HG03442 (cell line): ENCODE results near the gene ZNF236.
"Not testable (repeated sequence)": the region's sequence is repeated elsewhere in the genome, so short reads cannot be mapped to it uniquely, and the experiment has no call there.

Experiments used
- ATAC-seq: cut with Tn5 transposase; IDR thresholded peaks from one replicate; pipeline ENCODE4 v1.9.1; 2021; ENCODE audit warnings: mild to moderate bottlenecking, moderate library complexity; ENCODE audit not compliant: unreplicated experiment

The ZNF236 gene

DNA sequence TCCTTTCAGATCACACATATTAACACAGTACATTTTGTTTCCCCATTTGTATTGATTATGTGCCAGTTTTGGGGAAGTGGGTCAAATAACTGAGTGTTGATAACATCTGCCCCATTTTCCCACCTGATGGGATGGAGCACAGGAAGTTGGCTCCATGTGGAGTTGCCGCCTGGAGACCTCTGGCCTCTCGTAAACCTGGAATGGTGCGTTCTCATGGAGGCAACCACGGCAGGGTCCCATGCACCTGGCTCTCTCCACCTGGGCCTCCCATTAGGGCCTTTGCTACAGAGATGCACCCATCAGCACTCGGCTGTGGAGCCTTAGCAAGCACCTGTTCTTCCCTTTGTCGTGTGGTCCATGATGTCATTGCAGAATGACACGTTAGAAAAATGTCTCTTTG, 179.6 kb downstream of the ZNF236 start:
- no peak for ATAC-seq

- no peak for ATAC-seq
Measured at GRCh38 chr18:77002496-77002895, 180.1 kb downstream of the ZNF236 start.

DNA sequence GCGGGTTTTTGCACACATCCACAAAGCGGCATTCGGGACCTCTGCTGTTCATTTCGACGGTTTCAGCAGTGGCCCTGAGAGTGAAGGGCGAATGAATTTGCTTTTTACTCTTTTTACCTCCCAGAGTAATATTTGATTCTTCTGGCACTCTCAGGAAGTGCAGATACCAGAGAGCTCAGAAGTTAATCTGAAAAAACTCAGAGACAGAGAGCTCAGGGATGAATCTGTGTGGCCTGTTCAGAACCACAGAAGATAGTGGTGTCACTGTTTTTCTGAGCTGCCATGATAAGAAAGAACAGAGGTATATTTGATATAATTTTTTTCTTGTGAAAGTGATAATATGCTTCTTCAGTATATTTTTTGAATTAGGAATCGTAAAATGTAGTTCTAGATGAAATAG, 181.0 kb downstream of the ZNF236 start:
- ATAC-seq: no peak

- no peak for ATAC-seq
Measured at GRCh38 chr18:77004555-77005380, 182.4 kb downstream of the ZNF236 start.

- no peak for ATAC-seq
Measured at GRCh38 chr18:77005651-77006195, 183.4 kb downstream of the ZNF236 start.

- ATAC-seq: no peak
Measured at GRCh38 chr18:77006305-77007175, 184.2 kb downstream of the ZNF236 start.

DNA sequence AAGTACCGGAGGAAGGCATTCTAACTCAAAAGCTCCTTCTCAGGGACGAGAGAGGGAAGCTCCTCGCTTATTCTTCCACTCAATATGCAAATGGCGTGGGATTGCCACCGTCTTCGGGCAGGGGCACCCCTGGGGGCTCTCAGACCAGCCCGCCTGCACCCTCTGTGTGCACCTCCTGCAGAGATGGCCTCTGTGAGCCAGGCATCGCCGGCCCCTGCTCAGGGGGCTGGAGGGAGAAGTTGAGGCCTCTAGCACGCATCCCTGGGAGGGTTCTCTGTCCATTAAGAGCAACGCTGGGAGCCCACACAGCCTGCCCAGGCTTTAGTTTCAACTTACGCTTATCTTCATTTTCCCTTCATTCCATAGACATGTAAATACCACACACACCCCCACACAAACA, 184.9 kb downstream of the ZNF236 start:
- no peak for ATAC-seq

- no peak for ATAC-seq
Measured at GRCh38 chr18:77008006-77008405, 185.6 kb downstream of the ZNF236 start.

- no peak for ATAC-seq
Measured at GRCh38 chr18:77008576-77009315, 186.4 kb downstream of the ZNF236 start.

- ATAC-seq: no peak
Measured at GRCh38 chr18:77009675-77010074, 187.3 kb downstream of the ZNF236 start.

DNA sequence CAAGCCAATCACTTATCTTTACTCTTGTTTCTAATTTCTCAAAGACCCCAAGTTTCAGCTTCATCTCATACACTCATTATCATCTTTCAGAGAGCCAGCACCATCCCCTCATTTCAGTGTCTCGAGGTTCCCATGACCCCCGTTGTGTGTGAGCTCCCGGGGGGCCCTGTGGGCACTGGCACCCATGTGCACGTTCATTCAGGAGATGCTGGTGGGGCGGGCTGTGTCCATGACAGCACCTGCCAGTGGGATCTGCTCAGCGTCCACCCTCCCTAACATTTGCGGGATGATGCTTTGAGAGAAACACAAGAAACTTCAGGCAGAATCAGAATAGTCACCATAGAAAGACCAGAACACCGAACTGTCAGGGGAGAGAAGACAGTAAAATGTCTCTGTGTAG, 189.8 kb downstream of the ZNF236 start:
- no peak for ATAC-seq

DNA sequence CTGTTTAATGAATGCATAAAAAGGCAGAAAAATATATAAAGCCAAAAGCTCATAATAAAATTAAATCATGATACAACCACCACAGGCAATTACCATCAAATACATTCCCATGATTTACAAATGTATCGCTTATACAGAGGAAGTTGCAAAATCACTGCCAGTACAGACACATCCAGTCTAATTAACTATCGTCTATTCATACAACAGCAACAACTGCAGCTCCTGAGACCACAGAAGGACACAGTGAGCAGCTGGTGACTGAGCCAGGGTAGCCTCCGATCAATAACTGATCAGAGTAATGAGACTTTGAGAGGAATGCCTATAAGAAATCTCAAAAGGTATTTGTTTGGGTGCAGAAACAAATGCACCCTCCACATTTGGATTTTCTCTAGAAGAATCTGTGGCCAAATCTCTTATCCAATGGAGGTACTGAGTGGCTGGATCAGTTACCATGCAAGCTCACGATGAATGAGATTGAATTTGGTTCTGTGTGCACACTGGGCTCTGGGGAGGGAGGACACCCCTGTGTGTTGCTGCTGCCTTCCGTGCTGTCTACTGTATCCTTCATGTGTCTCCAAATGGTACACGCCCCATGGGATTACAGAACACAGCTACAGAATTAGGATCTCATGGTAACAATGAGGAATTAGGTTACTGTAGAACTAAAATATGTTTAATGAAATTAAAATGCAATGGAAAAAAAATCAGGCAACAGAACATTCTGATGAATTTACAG, 190.6 kb downstream of the ZNF236 start:
- ATAC-seq: no peak

GRCh38 chr18:77013811-77014521, 191.6 kb downstream of the ZNF236 start:
- no peak for ATAC-seq

DNA sequence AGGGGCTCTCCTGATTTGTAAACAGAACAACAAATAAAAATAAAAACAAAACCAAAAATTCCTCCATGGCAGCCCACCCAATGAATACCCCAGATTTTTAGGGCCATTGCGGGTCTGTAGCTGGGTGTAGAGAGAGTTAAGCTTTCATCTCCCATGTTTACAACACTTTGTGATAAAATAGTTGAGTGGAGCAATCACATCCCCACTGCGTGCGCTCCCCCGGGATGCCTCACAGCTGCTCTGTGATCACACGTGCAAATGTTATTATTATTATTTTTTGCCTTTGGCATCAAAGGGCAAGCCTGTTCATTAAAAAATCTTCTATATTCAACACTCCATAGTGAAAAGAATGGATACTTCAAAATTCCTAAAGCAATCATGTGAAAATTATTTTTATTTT, 192.2 kb downstream of the ZNF236 start:
- no peak for ATAC-seq

GRCh38 chr18:77015169-77015568, 192.8 kb downstream of the ZNF236 start:
- no peak for ATAC-seq

DNA sequence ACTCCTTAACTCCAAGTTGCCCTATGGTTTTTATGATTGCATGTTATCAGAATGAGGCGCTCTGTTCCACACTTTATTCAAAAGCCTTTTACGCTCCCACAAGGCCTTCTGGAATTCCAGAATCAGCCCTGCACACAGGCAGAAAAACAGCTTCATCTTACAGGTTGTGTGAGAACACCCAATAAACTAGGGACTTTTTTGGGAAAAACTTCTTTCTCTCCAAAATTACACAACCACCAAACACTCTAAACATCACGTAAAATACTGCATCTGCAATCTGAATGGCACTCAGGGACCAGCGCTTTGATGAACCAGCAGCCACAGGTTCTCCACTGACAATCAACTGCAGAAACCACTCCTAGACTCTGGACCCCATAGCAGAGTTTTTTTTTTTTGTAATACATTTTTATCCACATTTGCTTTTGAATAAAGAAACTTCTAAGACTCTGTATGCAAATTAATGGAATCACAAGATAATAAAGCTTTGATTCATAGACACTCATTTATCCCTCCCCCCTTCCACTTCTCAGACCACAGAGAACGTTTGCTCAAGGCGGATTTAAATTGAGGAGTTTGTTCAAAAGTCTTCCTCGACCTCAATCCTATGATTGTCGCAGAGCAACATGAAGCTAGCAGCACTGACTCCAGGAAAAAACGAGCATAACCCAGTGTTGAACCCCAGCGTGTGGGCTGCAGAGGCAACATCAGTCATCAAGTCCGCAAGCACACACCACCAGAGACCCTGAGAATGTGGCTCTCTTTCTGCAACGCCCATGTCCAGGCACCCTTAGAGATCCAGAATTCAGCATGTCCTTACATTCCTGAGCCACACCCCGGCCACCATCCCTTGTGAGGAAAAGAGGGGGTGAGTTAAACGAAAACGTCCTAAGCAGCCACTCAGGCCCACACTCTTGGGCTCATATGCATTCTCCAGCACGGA, 193.7 kb downstream of the ZNF236 start:
- ATAC-seq: no peak

GRCh38 chr18:77016936-77017335, 194.6 kb downstream of the ZNF236 start:
- no peak for ATAC-seq

- ATAC-seq: no peak
Measured at GRCh38 chr18:77017355-77017754, 195.0 kb downstream of the ZNF236 start.

- ATAC-seq: not testable (repeated sequence)
Measured at GRCh38 chr18:77018650-77019049, 196.3 kb downstream of the ZNF236 start.
